CD14-positive monocyte (primary cell): ENCODE results near the gene TIAM1. TPM values are rescaled to one million over a fixed set of nuclear protein-coding genes. Genes with fewer than 3 reads are reported as not detected.

Experiments used
- DNase-seq, 3 donors: peaks; one replicate each; pipeline ENCODE4 v3.0.0-alpha.2; 2011 to 2022
- H2AFZ ChIP-seq: 2 replicates; pipeline ENCODE4 v1.6.0; 2012; ENCODE audit warnings: mild to moderate bottlenecking, low read depth, low read length, inconsistent platforms; ENCODE audit not compliant: insufficient read depth, poor library complexity, severe bottlenecking
- H3K27ac ChIP-seq, 2 donors: 1 replicate in 1 of 2; 2 replicates in 1 of 2; pipeline ENCODE4 v1.5.1; 2012 to 2013; ENCODE audit warnings: low read length in 2 of 2, control low read depth in 1 of 2, inconsistent platforms in 1 of 2, low read depth in 1 of 2, mild to moderate bottlenecking in 1 of 2
- H3K27me3 ChIP-seq, 2 donors: one replicate each; pipeline versions ENCODE4 v1.6.0 to v1.6.1; 2011 to 2013; ENCODE audit warnings: low read length in 2 of 2; ENCODE audit not compliant: control insufficient read depth in 2 of 2, insufficient read depth in 2 of 2
- H3K36me3 ChIP-seq, 2 donors: replicated peaks in 1 of 2; 1 replicate in 1 of 2; 2 replicates in 1 of 2; pipeline versions ENCODE4 v1.5.1 to v1.6.1; 2012 to 2013; ENCODE audit warnings: low read length in 2 of 2, control low read depth in 1 of 2, inconsistent platforms in 1 of 2, mild to moderate bottlenecking in 1 of 2; ENCODE audit not compliant: insufficient read depth in 2 of 2, control insufficient read depth in 1 of 2
- H3K4me1 ChIP-seq, 2 donors: 1 replicate in 1 of 2; 2 replicates in 1 of 2; pipeline versions ENCODE4 v1.5.1 to v1.6.1; 2012 to 2013; ENCODE audit warnings: low read length in 2 of 2, control low read depth in 1 of 2, inconsistent platforms in 1 of 2, mild to moderate bottlenecking in 1 of 2, moderate library complexity in 1 of 2; ENCODE audit not compliant: insufficient read depth in 2 of 2, control insufficient read depth in 1 of 2
- H3K4me2 ChIP-seq: replicated peaks from 2 replicates; pipeline ENCODE3; 2012; ENCODE audit warnings: low read length, moderate library complexity, mild to moderate bottlenecking; ENCODE audit not compliant: poor library complexity, severe bottlenecking; ENCODE audit errors: extremely low read depth
- H3K4me3 ChIP-seq, 3 experiments: fragments of 200-600 bp in 1 of 3; sonication (generic) in 1 of 3; replicated peaks in 1 of 3; 1 replicate in 2 of 3; 2 replicates in 1 of 3; pipeline ENCODE4 v1.5.1; 2011 to 2013; ENCODE audit warnings: low read length in 3 of 3, mild to moderate bottlenecking in 3 of 3, control low read depth in 2 of 3, low read depth in 2 of 3, inconsistent platforms in 1 of 3, moderate library complexity in 1 of 3
- H3K79me2 ChIP-seq: 2 replicates; pipeline ENCODE4 v1.6.0; 2012; ENCODE audit warnings: mild to moderate bottlenecking, control low read depth, inconsistent platforms, low read length, moderate library complexity; ENCODE audit not compliant: insufficient read depth
- H3K9ac ChIP-seq: 2 replicates; pipeline ENCODE4 v1.6.0; 2017; ENCODE audit warnings: low read length, mild to moderate bottlenecking; ENCODE audit not compliant: insufficient read depth, poor library complexity, severe bottlenecking
- H3K9me3 ChIP-seq, 2 donors: replicated peaks in 1 of 2; 1 replicate in 1 of 2; 2 replicates in 1 of 2; pipeline versions ENCODE4 v1.5.1 to v1.6.1; 2012 to 2013; ENCODE audit warnings: low read length in 2 of 2, control low read depth in 1 of 2; ENCODE audit not compliant: control insufficient read depth in 1 of 2, insufficient read depth in 1 of 2
- H4K20me1 ChIP-seq: 2 replicates; pipeline ENCODE4 v1.6.0; 2012; ENCODE audit warnings: mild to moderate bottlenecking, low read length, control low read depth, moderate library complexity; ENCODE audit not compliant: insufficient read depth
- H3K27ac Mint-ChIP-seq, 7 donors: one replicate each; pipeline ENCODE4 v1.8.0; 2020; ENCODE audit warnings: mild to moderate bottlenecking in 7 of 7, mixed read lengths in 7 of 7, moderate library complexity in 6 of 7, inconsistent platforms in 2 of 7
- H3K27me3 Mint-ChIP-seq, 3 donors: one replicate each; pipeline ENCODE4 v1.8.0; 2021 to 2022; ENCODE audit warnings: low read depth in 3 of 3, mild to moderate bottlenecking in 3 of 3, mixed read lengths in 3 of 3, moderate library complexity in 3 of 3, inconsistent platforms in 1 of 3
- H3K36me3 Mint-ChIP-seq, 2 donors: one replicate each; pipeline ENCODE4 v1.8.0; 2020; ENCODE audit warnings: mixed read lengths in 2 of 2, inconsistent platforms in 1 of 2, mild to moderate bottlenecking in 1 of 2
- H3K4me1 Mint-ChIP-seq: one replicate; pipeline ENCODE4 v1.8.0; 2020; ENCODE audit warnings: mild to moderate bottlenecking, mixed read lengths
- H3K4me3 Mint-ChIP-seq, 2 donors: one replicate each; pipeline ENCODE4 v1.8.0; 2020; ENCODE audit warnings: mild to moderate bottlenecking in 2 of 2, mixed read lengths in 2 of 2, moderate library complexity in 1 of 2
- H3K9me3 Mint-ChIP-seq, 7 donors: one replicate each; pipeline ENCODE4 v1.8.0; 2020 to 2022; ENCODE audit warnings: mixed read lengths in 7 of 7, mild to moderate bottlenecking in 6 of 7, moderate library complexity in 6 of 7, inconsistent platforms in 2 of 7
- WGBS: methylation state at CpG from one replicate; pipeline ENCODE4 v1.1.5; 2013; ENCODE audit warnings: missing lambda C conversion rate; ENCODE audit not compliant: insufficient coverage; 5-methylcytosine and 5-hydroxymethylcytosine counted together
- intact Hi-C, 2 donors: fragments of 100-400 bp; cut with micrococcal nuclease; formaldehyde crosslinking; loops; one replicate each; pipeline versions ENCODE4 v1.15.0 to v1.15.1; 2023
- polyA plus RNA-seq, 3 donors: library from polyadenylated mRNA; depleted of rRNA in 1 of 3; unstranded in 2 of 3; stranded (reverse) in 1 of 3; fragments of 300-500 nt in 2 of 3; fragments of >200 nt in 1 of 3; fragmentation: Illumina TruSeq in 2 of 3; gene quantifications; 1 replicate in 2 of 3; 2 replicates in 1 of 3; pipeline ENCODE4 v1.2.3, GENCODE V29; 2012 to 2021
- TF ChIP-seq, protein P1 (sequence below): fragments of 200-600 bp; IDR thresholded peaks from one replicate; pipeline ENCODE4 v1.8.0; 2022; ENCODE audit warnings: antibody characterized with exemption, mild to moderate bottlenecking

The TIAM1 gene
- polyA plus RNA-seq, 3 donors = 17.7 to 55.0 (median 45.3) TPM

DNA sequence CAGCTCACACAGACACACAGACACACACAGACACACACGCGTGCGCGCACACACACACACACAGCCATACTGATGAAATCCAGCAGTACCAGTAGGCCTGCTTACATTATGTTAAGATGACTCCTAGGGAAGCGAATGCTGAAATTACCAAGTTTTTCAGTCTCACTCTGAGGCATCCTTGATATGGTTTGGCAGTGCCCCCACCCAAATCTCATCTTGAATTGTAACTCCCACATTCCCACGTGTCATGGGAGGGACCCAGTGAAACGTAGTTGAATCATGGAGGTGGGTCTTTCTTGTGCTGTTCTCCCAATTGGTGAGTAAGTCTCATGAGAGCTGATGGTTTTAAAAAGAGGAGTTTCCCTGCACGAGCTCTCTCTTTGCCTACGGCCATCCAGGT, 64.1 kb downstream of the TIAM1 start:
- H3K36me3 ChIP-seq = peaks cover 0 to 4% of the 10 kb centered on the region in 2 donors
- no peak overlapping the region for H3K27ac ChIP-seq
- H3K9me3 Mint-ChIP-seq = peaks cover 0 to 5% (median 0%) of the 10 kb centered on the region in 7 donors
- H3K4me2 ChIP-seq = no peak overlapping the region
- peaks cover 2% of the 10 kb centered on the region in 2 donors for H3K4me1 ChIP-seq
- peaks cover 6% of the 10 kb centered on the region for H3K4me1 Mint-ChIP-seq
- H3K27me3 Mint-ChIP-seq = peaks cover 0 to 3% (median 0%) of the 10 kb centered on the region in 3 donors
- 100% methylated on average over 4 of the region's 9 CpGs for WGBS
- no peak overlapping the region for H2AFZ ChIP-seq
- no peak overlapping the region for H3K4me3 Mint-ChIP-seq
- TF ChIP-seq, protein P1, sequence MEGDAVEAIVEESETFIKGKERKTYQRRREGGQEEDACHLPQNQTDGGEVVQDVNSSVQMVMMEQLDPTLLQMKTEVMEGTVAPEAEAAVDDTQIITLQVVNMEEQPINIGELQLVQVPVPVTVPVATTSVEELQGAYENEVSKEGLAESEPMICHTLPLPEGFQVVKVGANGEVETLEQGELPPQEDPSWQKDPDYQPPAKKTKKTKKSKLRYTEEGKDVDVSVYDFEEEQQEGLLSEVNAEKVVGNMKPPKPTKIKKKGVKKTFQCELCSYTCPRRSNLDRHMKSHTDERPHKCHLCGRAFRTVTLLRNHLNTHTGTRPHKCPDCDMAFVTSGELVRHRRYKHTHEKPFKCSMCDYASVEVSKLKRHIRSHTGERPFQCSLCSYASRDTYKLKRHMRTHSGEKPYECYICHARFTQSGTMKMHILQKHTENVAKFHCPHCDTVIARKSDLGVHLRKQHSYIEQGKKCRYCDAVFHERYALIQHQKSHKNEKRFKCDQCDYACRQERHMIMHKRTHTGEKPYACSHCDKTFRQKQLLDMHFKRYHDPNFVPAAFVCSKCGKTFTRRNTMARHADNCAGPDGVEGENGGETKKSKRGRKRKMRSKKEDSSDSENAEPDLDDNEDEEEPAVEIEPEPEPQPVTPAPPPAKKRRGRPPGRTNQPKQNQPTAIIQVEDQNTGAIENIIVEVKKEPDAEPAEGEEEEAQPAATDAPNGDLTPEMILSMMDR = no peak
- peaks cover 7 to 25% of the 10 kb centered on the region in 2 donors for H3K36me3 Mint-ChIP-seq
- H3K27ac Mint-ChIP-seq = peak overlapping the region in 1 of 7 donors; percentile 27
- no peak overlapping the region for H3K9ac ChIP-seq
- H4K20me1 ChIP-seq = peaks cover 100% of the 10 kb centered on the region
- DNase-seq = no peak
- intact Hi-C loops = no loop called here
- no peak overlapping the region for H3K4me3 ChIP-seq
- H3K27me3 ChIP-seq = no peaks in the 10 kb centered on the region
- no peaks in the 10 kb centered on the region for H3K9me3 ChIP-seq
- H3K79me2 ChIP-seq = no peaks in the 10 kb centered on the region

- DNase-seq = no peak
- Histone ChIP-seq H3K4me3 (no peak overlapping the region), H3K9ac (no peak overlapping the region), H3K27ac (no peak overlapping the region), H3K79me2 (no peaks in the 10 kb centered on the region), H2AFZ (no peak overlapping the region), H3K9me3 (no peaks in the 10 kb centered on the region), H3K4me1 (no peaks in the 10 kb centered on the region), H4K20me1 (peaks cover 100% of the 10 kb centered on the region), H3K36me3 (peaks cover 0 to 4% of the 10 kb centered on the region in 2 donors), H3K4me2 (no peak overlapping the region), H3K27me3 (no peaks in the 10 kb centered on the region)
- peaks cover 0 to 2% (median 0%) of the 10 kb centered on the region in 7 donors for H3K9me3 Mint-ChIP-seq
- H3K27ac Mint-ChIP-seq = no peak overlapping the region
- peaks cover 0 to 2% (median 0%) of the 10 kb centered on the region in 3 donors for H3K27me3 Mint-ChIP-seq
- no peak overlapping the region for H3K4me3 Mint-ChIP-seq
- peaks cover 7 to 30% of the 10 kb centered on the region in 2 donors for H3K36me3 Mint-ChIP-seq
- intact Hi-C loops = no loop called here
- TF ChIP-seq, protein P1 = no peak
- H3K4me1 Mint-ChIP-seq = peaks cover 2% of the 10 kb centered on the region
- WGBS = 100% methylated on average over 4 of the region's 8 CpGs
These were observed 64.8 kb downstream of the TIAM1 start for GRCh38 chr21:31279214-31279613.
